Activated T-helper 2 cell treated with anti-CD3 and anti-CD28 coated beads, Interferon-gamma antibody, Interleukin-2, Interleukin-4, amounts not matched to agents 10 μg/mL and 5 μg/mL and 100 μg/mL, durations not matched to agents 14 hours and 24 hours and 36 hours (primary cell): Measurements from ENCODE around the gene MROH2A. TPM values are rescaled to one million over a fixed set of nuclear protein-coding genes. Genes with fewer than 3 reads are reported as not detected.

Experiments used
- DNase-seq: peaks from one replicate; pipeline ENCODE4 v3.0.0; 2021; ENCODE audit warnings: low spot score
- H3K27ac Mint-ChIP-seq: one replicate; pipeline ENCODE4 v1.8.0; 2021; ENCODE audit warnings: mixed read lengths
- H3K27me3 Mint-ChIP-seq: one replicate; pipeline ENCODE4 v1.8.0; 2021; ENCODE audit warnings: low read depth, mixed read lengths
- H3K36me3 Mint-ChIP-seq: one replicate; pipeline ENCODE4 v1.8.0; 2021; ENCODE audit warnings: low read depth, mixed read lengths
- H3K4me1 Mint-ChIP-seq: one replicate; pipeline ENCODE4 v1.8.0; 2021; ENCODE audit warnings: low read depth, mixed read lengths
- H3K4me3 Mint-ChIP-seq: one replicate; pipeline ENCODE4 v1.8.0; 2021; ENCODE audit warnings: low read depth, mild to moderate bottlenecking, moderate library complexity, mixed read lengths
- H3K9me3 Mint-ChIP-seq: one replicate; pipeline ENCODE4 v1.8.0; 2021; ENCODE audit warnings: mixed read lengths
- intact Hi-C: fragments of 100-400 bp; cut with micrococcal nuclease; formaldehyde crosslinking; loops from one replicate; pipeline ENCODE4 v1.15.1; 2023
- total RNA-seq: library from RNA; stranded (reverse); gene quantifications from 2 replicates; pipeline ENCODE4 v1.2.3, GENCODE V29; 2022

Gene MROH2A
- total RNA-seq, 1 donor from 2014 or later, result not detected

DNA sequence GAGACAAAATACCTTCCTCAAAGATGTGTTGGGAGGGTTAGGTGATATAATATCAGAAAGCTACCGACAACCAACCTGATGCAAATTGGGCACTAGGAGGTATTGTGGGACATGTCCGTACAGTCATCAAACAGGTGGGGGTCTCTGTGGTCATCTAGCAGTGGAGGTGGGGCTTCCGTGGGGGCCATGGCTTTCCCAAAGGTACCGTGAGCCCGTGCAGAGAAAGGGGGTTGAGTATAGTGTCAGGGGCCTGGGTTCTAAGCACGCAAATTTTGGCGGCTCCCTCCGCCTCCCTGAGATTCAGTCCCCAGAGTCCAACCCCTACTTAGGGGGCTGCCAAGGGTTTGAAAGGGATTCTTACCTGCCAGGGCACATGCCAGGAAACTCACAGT is 43.6 kb downstream of the MROH2A start:
- Mint-ChIP-seq H3K36me3 (no peaks in the 10 kb centered on the region), H3K27ac (no peak overlapping the region), H3K9me3 (no peaks in the 10 kb centered on the region), H3K4me3 (no peak overlapping the region), H3K27me3 (peaks cover 4% of the 10 kb centered on the region), H3K4me1 (no peaks in the 10 kb centered on the region)
- no peak for DNase-seq
- intact Hi-C loops, result no loop called here

DNA sequence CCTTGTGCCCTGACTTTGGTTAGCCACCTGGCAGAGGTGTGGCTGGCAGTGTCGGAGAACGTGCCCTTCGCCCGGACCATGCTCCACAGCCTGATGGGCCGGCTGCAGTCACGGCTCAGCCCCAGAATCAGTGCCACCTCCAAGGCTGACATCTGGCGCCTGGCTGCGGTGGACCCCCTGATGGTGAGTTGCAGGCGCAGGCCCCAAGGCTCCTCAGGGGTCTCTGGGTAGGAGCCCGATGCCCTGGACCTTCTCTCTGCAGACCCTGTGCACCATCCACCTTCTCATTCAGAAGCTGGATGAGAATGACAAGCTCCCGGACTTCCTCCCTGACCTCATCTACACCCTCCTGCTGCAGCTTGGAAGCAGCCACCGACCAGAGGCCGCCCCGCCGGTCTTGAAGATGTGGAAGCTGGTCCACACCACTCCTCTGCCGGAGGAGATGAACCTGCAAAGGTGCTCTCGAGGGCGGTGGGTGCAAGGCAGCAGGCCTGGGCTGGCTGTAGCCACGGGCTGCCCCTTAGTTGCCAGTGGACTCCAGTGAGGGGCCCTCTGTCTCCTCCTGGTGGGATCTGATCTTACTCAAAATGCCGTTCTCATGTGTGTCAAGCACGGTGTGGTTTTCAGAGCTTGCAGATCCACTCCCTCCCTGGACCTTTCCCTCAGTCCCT is 44.1 kb downstream of the MROH2A start:
- no peak for DNase-seq
- Mint-ChIP-seq H3K27me3 (peaks cover 4% of the 10 kb centered on the region), H3K4me3 (no peak overlapping the region), H3K9me3 (no peaks in the 10 kb centered on the region), H3K27ac (no peak overlapping the region), H3K4me1 (no peaks in the 10 kb centered on the region), H3K36me3 (no peaks in the 10 kb centered on the region)
- intact Hi-C loops, result no loop called here

DNA sequence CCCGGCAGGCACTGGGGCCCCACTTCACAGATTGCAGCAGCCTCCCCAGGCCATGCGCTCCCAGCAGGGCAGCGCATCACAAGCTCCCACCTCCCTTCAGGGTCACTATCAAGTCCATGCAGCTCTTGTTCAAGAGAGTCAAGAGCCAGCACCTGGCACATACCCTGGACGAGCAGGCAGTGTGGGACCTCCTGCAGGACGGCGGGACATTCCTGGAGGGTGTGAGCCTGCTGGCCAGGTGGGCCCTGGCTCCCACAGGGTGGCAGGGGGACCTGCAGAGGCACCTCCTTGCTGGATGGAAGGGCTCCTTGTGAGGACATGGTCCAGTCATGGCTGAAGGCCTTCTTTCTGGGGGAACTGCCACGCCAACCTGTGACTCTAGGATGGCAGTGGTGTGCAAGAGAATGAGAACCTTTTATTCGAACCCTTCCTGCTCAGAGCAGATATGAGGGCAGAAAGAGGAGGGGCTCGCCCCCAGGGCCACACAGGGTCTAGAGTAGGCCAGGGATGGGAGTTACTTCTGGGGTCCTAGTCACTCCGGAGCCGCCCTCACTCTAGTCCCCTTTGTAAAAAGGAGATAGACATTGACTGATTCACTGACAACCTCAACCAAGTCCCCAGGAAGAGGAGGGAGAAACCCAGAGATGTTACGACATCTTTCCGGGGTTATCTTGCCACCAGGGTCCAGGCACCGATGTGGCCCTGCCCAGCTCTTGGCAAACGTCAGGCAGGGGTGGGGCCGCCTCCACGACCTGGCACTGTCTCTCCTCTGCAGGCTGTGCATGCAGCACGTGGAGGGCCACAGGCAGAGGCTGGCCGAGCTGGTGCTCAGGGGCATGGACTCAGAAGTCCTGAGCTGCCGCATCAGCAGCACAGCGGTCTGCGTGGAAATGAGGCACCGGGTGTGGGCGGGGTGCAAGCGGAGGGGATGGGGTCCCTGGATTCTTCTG is 44.9 kb downstream of the MROH2A start:
- intact Hi-C loops, result no loop called here
- Mint-ChIP-seq H3K27me3 (peaks cover 4% of the 10 kb centered on the region), H3K27ac (no peak overlapping the region), H3K4me1 (no peaks in the 10 kb centered on the region), H3K4me3 (no peak overlapping the region), H3K36me3 (no peaks in the 10 kb centered on the region), H3K9me3 (no peaks in the 10 kb centered on the region)
- no peak for DNase-seq

DNA sequence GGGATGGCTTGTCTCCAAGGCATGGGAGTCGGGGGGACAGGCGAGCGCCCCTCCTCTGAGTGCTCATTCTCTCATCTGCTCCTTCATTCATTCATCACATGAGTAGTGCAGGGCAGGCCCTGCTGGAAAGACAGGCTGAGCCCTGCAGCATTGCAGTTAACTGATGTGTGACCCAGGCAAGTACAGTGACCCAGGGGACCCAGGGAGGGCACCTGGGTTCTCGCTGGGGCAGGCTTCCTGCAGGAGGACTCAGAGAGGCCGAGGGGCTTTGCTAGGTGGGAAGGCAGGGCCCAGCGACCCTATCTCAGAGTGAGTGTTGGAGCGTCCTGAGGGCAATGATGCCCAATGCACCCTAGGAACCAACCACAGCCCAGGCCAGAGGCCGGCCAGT is 45.6 kb downstream of the MROH2A start:
- DNase-seq, result no peak
- H3K27ac Mint-ChIP-seq, result no peak overlapping the region
- no peaks in the 10 kb centered on the region for H3K36me3 Mint-ChIP-seq
- no peaks in the 10 kb centered on the region for H3K9me3 Mint-ChIP-seq
- no peak overlapping the region for H3K4me3 Mint-ChIP-seq
- no peaks in the 10 kb centered on the region for H3K4me1 Mint-ChIP-seq
- H3K27me3 Mint-ChIP-seq, result peaks cover 4% of the 10 kb centered on the region
- intact Hi-C loops, result no loop called here

DNA sequence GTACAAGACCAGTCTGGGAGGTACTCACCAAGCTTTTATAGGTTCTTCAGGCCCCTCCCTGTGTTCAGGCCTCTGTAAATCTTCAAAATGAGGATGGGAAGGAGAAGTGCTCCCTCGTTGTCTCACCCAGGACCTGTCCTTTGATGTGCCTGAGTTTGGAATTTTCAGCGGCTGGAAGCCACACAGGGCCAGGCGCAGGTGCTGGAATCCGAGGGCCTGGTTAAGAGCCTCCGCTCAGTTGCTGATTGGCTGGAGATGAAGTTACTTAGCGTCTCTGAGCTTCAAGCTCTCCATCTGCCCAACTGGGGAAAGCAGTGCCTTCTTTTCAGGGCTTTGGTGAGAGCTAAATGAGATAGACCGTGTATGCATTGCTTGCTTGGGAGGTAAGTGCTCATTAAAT is 46.2 kb downstream of the MROH2A start:
- Mint-ChIP-seq H3K4me1 (no peaks in the 10 kb centered on the region), H3K36me3 (no peaks in the 10 kb centered on the region), H3K27me3 (peaks cover 4% of the 10 kb centered on the region), H3K27ac (no peak overlapping the region), H3K4me3 (no peak overlapping the region), H3K9me3 (no peaks in the 10 kb centered on the region)
- intact Hi-C loops, result no loop called here
- no peak for DNase-seq

DNA sequence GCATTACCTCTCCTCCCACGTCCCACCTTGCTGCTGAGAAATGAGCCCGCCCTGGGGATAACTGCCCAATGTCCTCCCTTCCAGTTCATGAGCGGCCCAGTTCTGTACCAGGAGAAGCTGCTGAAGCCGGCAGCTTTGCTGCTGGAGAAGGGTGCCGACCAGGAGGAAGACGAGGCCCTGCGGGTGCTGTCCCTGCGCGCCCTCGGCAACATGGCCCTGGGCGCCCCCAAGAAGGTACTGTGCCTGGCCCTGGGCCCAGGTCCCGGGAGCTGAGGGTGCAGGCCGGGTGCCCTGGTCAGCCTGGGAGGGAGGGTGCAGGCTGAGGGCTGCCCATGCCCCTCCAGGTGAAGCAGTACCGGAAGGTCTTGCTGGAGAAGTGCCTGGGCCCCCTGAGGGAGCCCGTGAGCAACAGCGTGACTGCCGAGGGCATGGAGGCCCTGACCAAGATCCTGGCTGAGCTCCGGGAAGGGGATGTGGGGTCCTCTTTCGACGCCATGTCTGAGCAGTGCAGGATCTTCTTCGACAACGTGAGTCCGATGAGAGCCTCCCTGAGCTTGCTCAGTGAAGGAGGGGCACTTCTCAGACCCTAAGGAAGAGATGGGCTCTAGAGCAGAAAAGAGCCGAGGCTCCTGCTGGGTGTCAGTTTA is 50.5 kb downstream of the MROH2A start:
- Mint-ChIP-seq H3K9me3 (no peaks in the 10 kb centered on the region), H3K4me1 (no peaks in the 10 kb centered on the region)
- no peak for DNase-seq

DNA sequence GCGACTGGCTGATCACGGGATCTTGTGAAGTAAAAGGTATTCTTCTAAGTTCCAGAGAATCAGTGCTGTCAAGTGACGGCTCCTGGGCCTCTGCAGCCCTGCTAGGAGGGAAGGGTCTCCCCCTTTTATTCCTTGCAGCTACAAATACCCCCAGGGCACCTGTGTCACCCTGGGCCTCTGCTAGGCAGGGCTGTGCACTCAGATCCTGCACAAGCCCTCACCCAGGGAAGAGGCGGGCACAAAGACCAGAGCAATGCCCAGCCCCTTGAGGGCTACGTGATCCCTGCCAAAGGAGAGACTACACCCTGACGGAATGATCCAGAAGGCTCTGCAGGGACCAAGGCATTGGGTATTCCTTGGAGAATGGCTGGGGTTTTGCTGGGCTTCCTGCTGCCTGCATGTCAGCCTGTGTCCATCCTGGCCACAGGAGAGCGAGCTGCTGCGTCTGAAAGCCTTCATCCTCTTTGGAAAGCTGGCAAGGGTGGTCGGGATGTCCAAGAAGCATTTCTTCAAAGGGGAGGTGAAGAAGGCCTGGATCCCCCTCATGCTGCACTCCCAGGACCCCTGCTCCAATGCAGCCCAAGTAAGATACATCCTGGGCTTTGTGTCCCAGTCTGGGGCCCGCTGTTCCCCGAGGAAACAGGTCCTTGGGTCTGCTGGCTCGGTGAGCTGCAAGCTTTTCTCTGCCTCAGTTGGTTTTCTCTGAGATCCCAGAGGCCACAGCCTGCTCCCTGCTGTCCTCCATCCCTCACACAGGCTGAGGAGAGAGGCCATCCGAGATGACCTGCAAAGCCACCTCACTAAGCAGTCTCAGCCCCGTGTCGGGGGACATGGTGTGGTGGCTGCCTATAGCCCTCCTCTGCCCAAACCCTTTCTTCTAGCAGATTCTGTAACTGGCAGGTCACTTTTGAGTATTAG is 51.3 kb downstream of the MROH2A start:
- Mint-ChIP-seq H3K4me3 (no peak overlapping the region), H3K27me3 (peaks cover 4% of the 10 kb centered on the region), H3K36me3 (peaks cover 5% of the 10 kb centered on the region), H3K9me3 (no peaks in the 10 kb centered on the region), H3K27ac (no peak overlapping the region), H3K4me1 (no peaks in the 10 kb centered on the region)
- no peak for DNase-seq
- intact Hi-C loops, result no loop called here

More for the DNA sequence above, 50.5 kb downstream of the MROH2A start:
- intact Hi-C loops, result no loop called here
- no peak overlapping the region for H3K27ac Mint-ChIP-seq
- no peaks in the 10 kb centered on the region for H3K36me3 Mint-ChIP-seq
- H3K4me3 Mint-ChIP-seq, result no peak overlapping the region
- peaks cover 4% of the 10 kb centered on the region for H3K27me3 Mint-ChIP-seq

DNA sequence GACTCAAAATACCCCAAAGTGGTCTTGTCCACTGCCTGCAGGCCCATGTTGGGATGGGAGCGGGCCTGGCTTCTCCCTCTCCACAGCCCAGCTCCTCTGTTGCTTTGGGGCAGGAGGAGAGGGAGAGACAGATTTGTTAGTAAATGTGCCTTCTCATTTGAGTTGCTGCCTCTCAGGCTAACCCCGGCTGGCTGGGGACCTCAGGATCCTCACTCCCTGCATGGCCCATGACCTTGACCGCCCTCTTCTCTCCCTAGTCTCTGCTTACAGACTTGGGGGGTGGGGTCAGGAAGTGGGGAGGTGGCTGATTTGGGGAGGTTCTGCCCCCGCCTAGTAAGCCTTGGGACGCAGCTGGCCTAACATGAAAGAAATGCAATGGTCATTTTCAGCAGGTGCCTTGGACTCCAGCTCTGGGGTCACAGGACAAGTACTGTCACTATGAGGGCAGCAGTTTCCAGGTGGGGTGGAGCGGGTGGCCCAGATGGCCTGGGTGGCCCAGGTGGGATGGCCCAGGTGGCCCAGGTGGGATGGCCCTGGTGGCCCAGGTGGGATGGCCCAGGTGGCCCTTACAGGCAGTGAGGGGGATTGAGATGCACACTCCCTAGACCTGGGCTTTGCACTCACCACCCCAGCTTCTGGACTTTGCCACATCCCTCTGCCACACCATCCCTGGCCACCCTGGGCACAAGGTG is 52.1 kb downstream of the MROH2A start:
- no peak overlapping the region for H3K4me3 Mint-ChIP-seq
- H3K4me1 Mint-ChIP-seq, result no peaks in the 10 kb centered on the region
- peaks cover 2% of the 10 kb centered on the region for H3K27me3 Mint-ChIP-seq
- intact Hi-C loops, result no loop called here
- peaks cover 13% of the 10 kb centered on the region for H3K36me3 Mint-ChIP-seq
- H3K9me3 Mint-ChIP-seq, result no peaks in the 10 kb centered on the region
- no peak overlapping the region for H3K27ac Mint-ChIP-seq
- DNase-seq, result no peak

DNA sequence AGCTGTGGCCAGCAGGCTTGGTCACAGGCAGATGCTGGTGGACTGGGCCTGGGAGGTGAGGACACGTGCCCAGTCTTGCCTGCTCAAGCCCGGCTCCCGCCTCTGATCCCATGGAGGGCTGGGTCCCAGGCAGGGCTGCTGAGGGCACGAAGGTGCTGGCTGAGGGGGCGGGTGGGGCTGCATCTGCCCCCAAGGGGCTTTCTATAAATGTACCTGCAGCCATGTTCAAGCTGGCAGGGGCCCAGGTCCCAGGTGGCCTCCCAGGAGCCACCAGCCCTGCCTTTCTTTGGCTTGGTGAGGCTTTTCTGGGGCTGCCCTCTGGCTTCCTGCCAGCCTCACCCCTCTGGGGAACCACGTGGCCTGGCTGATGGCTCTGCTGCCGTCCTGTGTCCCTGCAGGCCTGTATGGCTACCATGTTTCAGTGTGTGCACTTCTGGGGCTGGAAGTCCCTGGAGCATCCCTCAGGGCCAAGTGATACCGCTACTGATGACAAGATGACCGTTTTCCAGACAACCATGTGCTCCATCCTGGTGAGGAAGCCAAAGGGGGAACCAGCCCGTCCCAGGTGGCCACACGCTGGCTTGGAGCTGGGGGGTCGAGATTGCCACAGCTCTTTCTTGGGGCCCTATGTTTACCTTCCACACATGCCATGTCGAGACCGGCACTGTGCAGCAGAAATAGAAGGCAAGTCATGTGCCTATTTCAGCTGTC is 53.0 kb downstream of the MROH2A start:
- intact Hi-C loops, result no loop called here
- DNase-seq, result no peak
- H3K4me3 Mint-ChIP-seq, result no peak overlapping the region
- no peaks in the 10 kb centered on the region for H3K27me3 Mint-ChIP-seq
- H3K36me3 Mint-ChIP-seq, result peaks cover 18% of the 10 kb centered on the region
- H3K9me3 Mint-ChIP-seq, result no peaks in the 10 kb centered on the region
- H3K4me1 Mint-ChIP-seq, result no peaks in the 10 kb centered on the region
- no peak overlapping the region for H3K27ac Mint-ChIP-seq

DNA sequence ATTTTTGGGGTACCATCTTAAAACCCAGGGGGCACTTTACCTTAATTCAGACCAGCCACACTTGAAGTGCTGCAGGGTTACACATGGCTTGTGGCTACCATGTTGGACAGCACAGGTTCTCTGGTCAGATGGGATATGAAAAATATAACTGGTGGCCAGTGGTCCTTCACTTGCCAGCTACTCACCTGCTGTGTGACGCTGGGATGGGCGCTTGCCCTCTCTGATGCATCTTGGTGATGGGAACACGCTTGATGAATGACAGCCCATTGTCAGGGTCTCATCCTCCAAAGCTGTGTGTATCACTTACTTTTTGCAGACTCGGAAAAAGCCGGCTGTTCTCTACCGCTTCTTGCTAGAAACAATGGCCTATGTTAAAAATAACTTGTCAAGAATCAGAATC is 53.7 kb downstream of the MROH2A start:
- H3K36me3 Mint-ChIP-seq, result peaks cover 25% of the 10 kb centered on the region
- no peak overlapping the region for H3K4me3 Mint-ChIP-seq
- H3K27me3 Mint-ChIP-seq, result no peaks in the 10 kb centered on the region
- no peak overlapping the region for H3K27ac Mint-ChIP-seq
- H3K4me1 Mint-ChIP-seq, result no peaks in the 10 kb centered on the region
- intact Hi-C loops, result no loop called here
- H3K9me3 Mint-ChIP-seq, result no peaks in the 10 kb centered on the region
- DNase-seq, result no peak

DNA sequence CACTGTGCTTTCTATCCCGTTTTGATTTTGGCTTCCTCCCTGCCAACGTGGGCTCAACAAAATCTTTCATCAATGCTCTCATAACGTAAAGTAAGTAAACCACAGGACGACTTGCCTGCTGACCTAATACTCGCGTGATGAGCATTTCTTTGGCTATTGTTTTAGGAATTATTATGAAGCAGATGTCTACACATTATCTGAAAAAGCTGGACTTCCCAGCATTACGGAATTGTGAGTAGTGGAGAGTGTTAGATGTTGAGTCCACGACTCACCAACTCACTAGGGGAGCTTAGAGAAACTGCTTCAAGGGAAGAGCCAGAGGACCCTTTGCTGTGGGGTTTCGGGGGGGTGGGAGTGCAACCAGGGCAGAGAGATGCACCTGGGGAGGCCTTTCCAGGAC is 54.3 kb downstream of the MROH2A start:
- Mint-ChIP-seq H3K36me3 (peaks cover 29% of the 10 kb centered on the region), H3K27me3 (no peaks in the 10 kb centered on the region), H3K4me1 (peaks cover 2% of the 10 kb centered on the region), H3K4me3 (no peak overlapping the region), H3K27ac (no peak overlapping the region), H3K9me3 (no peaks in the 10 kb centered on the region)
- intact Hi-C loops, result no loop called here
- DNase-seq, result no peak
